KMS-11 (cell line): Measurements from ENCODE around the gene RBFOX2.
"Not testable (repeated sequence)": the region's sequence is repeated elsewhere in the genome, so short reads cannot be mapped to it uniquely, and the experiment has no call there.

Experiments
- H2AFZ ChIP-seq: fragments of 200-600 bp; sonication (generic); 2 replicates; pipeline ENCODE4 v1.6.1; 2016; ENCODE audit warnings: antibody characterized with exemption, mixed run types, low read depth
- H3K27ac ChIP-seq: fragments of 200-600 bp; sonication (generic); 2 replicates; pipeline ENCODE4 v1.6.1; 2016; ENCODE audit warnings: mild to moderate bottlenecking, mixed run types
- H3K27me3 ChIP-seq: fragments of 200-600 bp; sonication (generic); 2 replicates; pipeline ENCODE4 v1.6.1; 2017; ENCODE audit warnings: mild to moderate bottlenecking, low read depth, mixed run types, moderate library complexity; ENCODE audit not compliant: insufficient read depth
- H3K36me3 ChIP-seq: fragments of 200-600 bp; sonication (generic); 2 replicates; pipeline ENCODE4 v1.6.1; 2017; ENCODE audit warnings: mild to moderate bottlenecking, mixed run types; ENCODE audit not compliant: insufficient read depth
- H3K4me1 ChIP-seq: fragments of 200-600 bp; sonication (generic); 2 replicates; pipeline ENCODE4 v1.6.1; 2016; ENCODE audit warnings: mild to moderate bottlenecking, low read depth, mixed run types; ENCODE audit not compliant: poor library complexity, severe bottlenecking
- H3K4me2 ChIP-seq: fragments of 200-600 bp; sonication (generic); 2 replicates; pipeline ENCODE4 v1.7.0; 2016; ENCODE audit warnings: mild to moderate bottlenecking, mixed run types
- H3K4me3 ChIP-seq: fragments of 200-600 bp; sonication (generic); IDR thresholded peaks from 2 replicates; pipeline ENCODE4 v1.6.1; 2017; ENCODE audit warnings: low read depth, low read length, mixed read lengths; ENCODE audit not compliant: insufficient read depth
- H3K79me2 ChIP-seq: fragments of 200-600 bp; sonication (generic); 2 replicates; pipeline ENCODE4 v1.6.1; 2016; ENCODE audit warnings: low read depth, mixed run types; ENCODE audit not compliant: insufficient read depth
- H3K9ac ChIP-seq: fragments of 200-600 bp; sonication (generic); 2 replicates; pipeline ENCODE4 v1.6.1; 2016; ENCODE audit warnings: mild to moderate bottlenecking, mixed run types
- H4K20me1 ChIP-seq: fragments of 200-600 bp; sonication (generic); 2 replicates; pipeline ENCODE4 v1.6.1; 2016; ENCODE audit warnings: mild to moderate bottlenecking, mixed run types; ENCODE audit not compliant: insufficient read depth
- CTCF ChIP-seq: fragments of 200-600 bp; sonication (generic); conservative IDR thresholded peaks from 2 replicates; pipeline ENCODE4 v1.6.1; 2017; ENCODE audit warnings: low read depth, mild to moderate bottlenecking, antibody characterized with exemption, low read length, moderate library complexity, mixed read lengths

RBFOX2 gene

GRCh38 chr22:35818897-35819296, 209.7 kb downstream of the RBFOX2 start:
- no peaks in the 10 kb centered on the region for H3K27me3 ChIP-seq
- H3K9ac ChIP-seq = no peak overlapping the region
- H3K27ac ChIP-seq = no peak overlapping the region
- no peaks in the 10 kb centered on the region for H3K4me1 ChIP-seq
- H2AFZ ChIP-seq = no peak overlapping the region
- no peaks in the 10 kb centered on the region for H3K36me3 ChIP-seq
- no peak overlapping the region for H3K4me3 ChIP-seq
- no peak for TF ChIP-seq CTCF
- no peaks in the 10 kb centered on the region for H3K79me2 ChIP-seq
- H3K4me2 ChIP-seq = no peak overlapping the region
- no peaks in the 10 kb centered on the region for H4K20me1 ChIP-seq

- no peak for TF ChIP-seq CTCF
- Histone ChIP-seq H4K20me1 (no peaks in the 10 kb centered on the region), H3K27me3 (no peaks in the 10 kb centered on the region), H3K36me3 (no peaks in the 10 kb centered on the region), H3K4me1 (no peaks in the 10 kb centered on the region), H3K79me2 (no peaks in the 10 kb centered on the region), H3K4me2 (no peak overlapping the region), H3K27ac (no peak overlapping the region), H2AFZ (no peak overlapping the region), H3K9ac (no peak overlapping the region), H3K4me3 (no peak overlapping the region)
Measured at GRCh38 chr22:35812600-35812999, 216.0 kb downstream of the RBFOX2 start.

GRCh38 chr22:35811670-35812069, 217.0 kb downstream of the RBFOX2 start:
- Histone ChIP-seq H3K4me3 (no peak overlapping the region), H4K20me1 (no peaks in the 10 kb centered on the region), H3K79me2 (no peaks in the 10 kb centered on the region), H3K36me3 (no peaks in the 10 kb centered on the region), H3K27ac (no peak overlapping the region), H3K27me3 (no peaks in the 10 kb centered on the region), H3K9ac (no peak overlapping the region), H3K4me2 (no peak overlapping the region), H2AFZ (no peak overlapping the region), H3K4me1 (no peaks in the 10 kb centered on the region)
- no peak for TF ChIP-seq CTCF

- no peak overlapping the region for H3K9ac ChIP-seq
- no peak overlapping the region for H3K4me3 ChIP-seq
- H2AFZ ChIP-seq = no peak overlapping the region
- no peaks in the 10 kb centered on the region for H3K27me3 ChIP-seq
- H3K79me2 ChIP-seq = no peaks in the 10 kb centered on the region
- no peaks in the 10 kb centered on the region for H3K36me3 ChIP-seq
- H3K4me2 ChIP-seq = no peak overlapping the region
- no peaks in the 10 kb centered on the region for H3K4me1 ChIP-seq
- TF ChIP-seq CTCF = no peak
- H4K20me1 ChIP-seq = no peaks in the 10 kb centered on the region
- no peak overlapping the region for H3K27ac ChIP-seq
Measured at GRCh38 chr22:35809816-35810215, 218.8 kb downstream of the RBFOX2 start.

- Histone ChIP-seq H3K9ac (no peak overlapping the region), H3K4me1 (no peaks in the 10 kb centered on the region), H3K4me3 (no peak overlapping the region), H3K36me3 (no peaks in the 10 kb centered on the region), H3K27ac (no peak overlapping the region), H3K4me2 (no peak overlapping the region), H2AFZ (no peak overlapping the region), H3K27me3 (no peaks in the 10 kb centered on the region), H4K20me1 (no peaks in the 10 kb centered on the region), H3K79me2 (no peaks in the 10 kb centered on the region)
- no peak for TF ChIP-seq CTCF
Measured at GRCh38 chr22:35808377-35808776, 220.2 kb downstream of the RBFOX2 start.

GRCh38 chr22:35806668-35807067, 222.0 kb downstream of the RBFOX2 start:
- not testable (repeated sequence) for H3K4me3 ChIP-seq, H3K4me2 ChIP-seq, H3K4me1 ChIP-seq, H3K27ac ChIP-seq, H3K27me3 ChIP-seq, H2AFZ ChIP-seq, H3K79me2 ChIP-seq, H3K36me3 ChIP-seq, H3K9ac ChIP-seq, H4K20me1 ChIP-seq
